Astrocyte (in vitro differentiated cells and primary cell): ENCODE results near the gene PRKG1. TPM values are rescaled to one million over a fixed set of nuclear protein-coding genes. Genes with fewer than 3 reads are reported as not detected.

Experiments
- DNase-seq: peaks from one replicate; pipeline ENCODE4 v3.0.0-alpha.2; 2010; ENCODE audit warnings: low read depth
- FAIRE-seq: peaks from 2 replicates; lab custom pipeline; 2011; peaks lifted over from hg19 to GRCh38; lab: Jason Lieb, UNC
- H2AFZ ChIP-seq: 2 replicates; pipeline ENCODE4 v1.6.0; 2012; ENCODE audit warnings: low read depth, low read length, inconsistent platforms
- H3K27ac ChIP-seq: 2 replicates; pipeline ENCODE4 v1.5.1; 2011; ENCODE audit warnings: low read depth, low read length, inconsistent platforms
- H3K27me3 ChIP-seq: 2 replicates; pipeline ENCODE4 v1.6.0; 2011; ENCODE audit warnings: low read length, inconsistent platforms; ENCODE audit not compliant: insufficient read depth
- H3K36me3 ChIP-seq: 2 replicates; pipeline ENCODE4 v1.5.1; 2011; ENCODE audit warnings: low read length, inconsistent platforms; ENCODE audit not compliant: insufficient read depth
- H3K4me1 ChIP-seq: 2 replicates; pipeline ENCODE4 v1.5.1; 2011; ENCODE audit warnings: low read length, inconsistent platforms; ENCODE audit not compliant: insufficient read depth
- H3K4me2 ChIP-seq: 2 replicates; pipeline ENCODE4 v1.6.0; 2012; ENCODE audit warnings: low read length, inconsistent platforms
- H3K4me3 ChIP-seq: 2 replicates; pipeline ENCODE4 v1.5.1; 2011; ENCODE audit warnings: low read depth, mild to moderate bottlenecking, low read length, inconsistent platforms; ENCODE audit not compliant: insufficient read depth
- H3K79me2 ChIP-seq: 2 replicates; pipeline ENCODE4 v1.6.0; 2012; ENCODE audit warnings: mild to moderate bottlenecking, low read length, inconsistent platforms; ENCODE audit not compliant: insufficient read depth
- H3K9ac ChIP-seq: 2 replicates; pipeline ENCODE4 v1.6.0; 2012; ENCODE audit warnings: mild to moderate bottlenecking, low read length, inconsistent platforms
- H3K9me3 ChIP-seq: 2 replicates; pipeline ENCODE4 v1.5.1; 2012; ENCODE audit warnings: low read depth, mild to moderate bottlenecking, low read length, inconsistent platforms; ENCODE audit not compliant: insufficient read depth
- H4K20me1 ChIP-seq: 2 replicates; pipeline ENCODE4 v1.6.0; 2012; ENCODE audit warnings: low read length, inconsistent platforms; ENCODE audit not compliant: insufficient read depth
- H3K27ac Mint-ChIP-seq: one replicate; pipeline ENCODE4 v1.8.0; 2021; ENCODE audit warnings: mild to moderate bottlenecking, mixed read lengths; ENCODE audit not compliant: unreplicated experiment
- H3K27me3 Mint-ChIP-seq: one replicate; pipeline ENCODE4 v1.8.0; 2021; ENCODE audit warnings: low read depth, mixed read lengths; ENCODE audit not compliant: unreplicated experiment
- H3K36me3 Mint-ChIP-seq: one replicate; pipeline ENCODE4 v1.8.0; 2021; ENCODE audit warnings: low read depth, mixed read lengths; ENCODE audit not compliant: unreplicated experiment
- H3K4me1 Mint-ChIP-seq: one replicate; pipeline ENCODE4 v1.8.0; 2021; ENCODE audit warnings: low read depth, mixed read lengths; ENCODE audit not compliant: unreplicated experiment
- H3K4me3 Mint-ChIP-seq: one replicate; pipeline ENCODE4 v1.8.0; 2021; ENCODE audit warnings: mild to moderate bottlenecking, moderate library complexity, mixed read lengths; ENCODE audit not compliant: unreplicated experiment
- H3K9me3 Mint-ChIP-seq: one replicate; pipeline ENCODE4 v1.8.0; 2021; ENCODE audit warnings: mild to moderate bottlenecking, mixed read lengths; ENCODE audit not compliant: unreplicated experiment
- EZH2 ChIP-seq: IDR thresholded peaks from 2 replicates; pipeline ENCODE4 v1.6.1; 2012; ENCODE audit warnings: mild to moderate bottlenecking, low read length, inconsistent platforms; ENCODE audit not compliant: insufficient read depth
- total RNA-seq: library from RNA; stranded (reverse); gene quantifications from 2 replicates; pipeline ENCODE4 v1.2.1, GENCODE V29; 2021
- TF ChIP-seq, protein P1 (sequence below): IDR thresholded peaks from 2 replicates; pipeline ENCODE4 v1.5.1; 2011; ENCODE audit warnings: low read depth, mild to moderate bottlenecking, inconsistent platforms, low read length, moderate library complexity; ENCODE audit not compliant: insufficient read depth

Gene PRKG1
- total RNA-seq, 1 donor from 2014 or later, result 3.1 TPM

DNA sequence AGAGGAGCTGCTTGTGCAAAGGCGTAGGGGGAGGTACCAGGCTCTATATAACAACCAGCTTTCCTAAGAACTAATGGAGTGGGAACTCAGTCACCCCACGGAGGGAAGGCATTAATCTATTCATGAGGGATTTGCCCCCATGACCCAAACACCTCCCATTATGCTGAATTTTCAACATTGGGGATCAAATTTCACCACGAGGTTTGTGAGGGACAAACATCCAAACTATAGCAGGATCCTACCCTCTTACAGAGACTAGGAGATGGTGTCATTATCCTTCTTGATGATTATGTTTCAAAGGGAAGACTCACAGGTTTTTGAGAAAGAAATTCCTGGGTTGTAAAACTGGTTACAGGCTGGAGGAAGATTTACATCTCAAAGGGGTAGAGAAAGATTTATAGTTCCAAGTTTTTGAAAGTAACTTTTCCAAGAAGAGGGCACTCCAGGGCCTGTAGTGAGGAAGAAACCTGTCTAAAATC is 944.8 kb downstream of the PRKG1 start:
- peaks cover 17% of the 10 kb centered on the region for H3K9me3 Mint-ChIP-seq
- H3K27me3 Mint-ChIP-seq, result no peaks in the 10 kb centered on the region

GRCh38 chr10:52019656-52020055 is 945.4 kb downstream of the PRKG1 start:
- H2AFZ ChIP-seq, result no peak overlapping the region
- no peak overlapping the region for H3K27ac Mint-ChIP-seq
- no peak overlapping the region for H3K27ac ChIP-seq
- H3K27me3 ChIP-seq, result no peaks in the 10 kb centered on the region
- H3K79me2 ChIP-seq, result no peaks in the 10 kb centered on the region
- TF ChIP-seq, protein P1, sequence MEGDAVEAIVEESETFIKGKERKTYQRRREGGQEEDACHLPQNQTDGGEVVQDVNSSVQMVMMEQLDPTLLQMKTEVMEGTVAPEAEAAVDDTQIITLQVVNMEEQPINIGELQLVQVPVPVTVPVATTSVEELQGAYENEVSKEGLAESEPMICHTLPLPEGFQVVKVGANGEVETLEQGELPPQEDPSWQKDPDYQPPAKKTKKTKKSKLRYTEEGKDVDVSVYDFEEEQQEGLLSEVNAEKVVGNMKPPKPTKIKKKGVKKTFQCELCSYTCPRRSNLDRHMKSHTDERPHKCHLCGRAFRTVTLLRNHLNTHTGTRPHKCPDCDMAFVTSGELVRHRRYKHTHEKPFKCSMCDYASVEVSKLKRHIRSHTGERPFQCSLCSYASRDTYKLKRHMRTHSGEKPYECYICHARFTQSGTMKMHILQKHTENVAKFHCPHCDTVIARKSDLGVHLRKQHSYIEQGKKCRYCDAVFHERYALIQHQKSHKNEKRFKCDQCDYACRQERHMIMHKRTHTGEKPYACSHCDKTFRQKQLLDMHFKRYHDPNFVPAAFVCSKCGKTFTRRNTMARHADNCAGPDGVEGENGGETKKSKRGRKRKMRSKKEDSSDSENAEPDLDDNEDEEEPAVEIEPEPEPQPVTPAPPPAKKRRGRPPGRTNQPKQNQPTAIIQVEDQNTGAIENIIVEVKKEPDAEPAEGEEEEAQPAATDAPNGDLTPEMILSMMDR, result no peak
- no peak for TF ChIP-seq EZH2
- H3K9me3 ChIP-seq, result no peaks in the 10 kb centered on the region
- H3K4me3 Mint-ChIP-seq, result no peak overlapping the region
- no peaks in the 10 kb centered on the region for H4K20me1 ChIP-seq
- H3K36me3 ChIP-seq, result no peaks in the 10 kb centered on the region
- H3K9ac ChIP-seq, result no peak overlapping the region
- H3K4me3 ChIP-seq, result no peak overlapping the region
- DNase-seq, result no peak
- FAIRE-seq, result no peak
- no peaks in the 10 kb centered on the region for H3K36me3 Mint-ChIP-seq
- H3K4me2 ChIP-seq, result no peak overlapping the region
- H3K4me1 ChIP-seq, result no peaks in the 10 kb centered on the region
- H3K27me3 Mint-ChIP-seq, result no peaks in the 10 kb centered on the region
- H3K4me1 Mint-ChIP-seq, result no peaks in the 10 kb centered on the region
- H3K9me3 Mint-ChIP-seq, result peaks cover 14% of the 10 kb centered on the region

More for the DNA sequence above, 944.8 kb downstream of the PRKG1 start:
- H2AFZ ChIP-seq, result no peak overlapping the region
- H3K9ac ChIP-seq, result no peak overlapping the region
- H3K27ac Mint-ChIP-seq, result no peak overlapping the region
- H3K4me3 ChIP-seq, result no peak overlapping the region
- no peaks in the 10 kb centered on the region for H3K27me3 ChIP-seq
- no peaks in the 10 kb centered on the region for H3K36me3 ChIP-seq
- no peaks in the 10 kb centered on the region for H3K36me3 Mint-ChIP-seq
- H3K27ac ChIP-seq, result no peak overlapping the region
- no peaks in the 10 kb centered on the region for H4K20me1 ChIP-seq
- TF ChIP-seq, protein P1, result no peak
- TF ChIP-seq EZH2, result no peak
- no peaks in the 10 kb centered on the region for H3K79me2 ChIP-seq
- H3K4me1 ChIP-seq, result no peaks in the 10 kb centered on the region
- H3K4me1 Mint-ChIP-seq, result no peaks in the 10 kb centered on the region
- DNase-seq (no peak), FAIRE-seq (no peak)
- no peak overlapping the region for H3K4me2 ChIP-seq
- no peaks in the 10 kb centered on the region for H3K9me3 ChIP-seq
- no peak overlapping the region for H3K4me3 Mint-ChIP-seq

DNA sequence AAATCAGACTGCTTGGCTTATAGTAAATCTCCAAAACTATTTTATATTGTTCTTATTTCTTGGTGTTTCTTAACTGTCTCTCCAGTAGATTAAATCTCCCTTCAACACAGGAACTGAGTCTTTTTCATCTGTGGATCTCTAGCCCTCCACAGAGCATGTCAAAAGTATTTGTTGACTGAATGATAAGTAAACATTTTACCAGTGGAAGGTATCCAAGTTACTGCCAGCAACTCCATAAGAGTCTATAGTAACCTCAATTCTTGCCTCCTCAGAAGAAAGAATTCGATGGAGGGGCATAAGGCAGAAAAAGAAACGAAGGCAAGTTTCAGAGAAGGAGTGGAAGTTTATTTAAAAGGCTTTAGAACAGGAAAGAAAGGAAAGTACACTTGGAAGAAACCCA is 945.9 kb downstream of the PRKG1 start:
- H4K20me1 ChIP-seq, result no peaks in the 10 kb centered on the region
- no peak overlapping the region for H3K27ac ChIP-seq
- no peak overlapping the region for H3K9ac ChIP-seq
- no peak for FAIRE-seq
- no peak overlapping the region for H3K4me3 Mint-ChIP-seq
- no peaks in the 10 kb centered on the region for H3K36me3 Mint-ChIP-seq
- no peak overlapping the region for H3K27ac Mint-ChIP-seq
- no peak overlapping the region for H3K4me3 ChIP-seq
- H3K79me2 ChIP-seq, result no peaks in the 10 kb centered on the region
- peaks cover 11% of the 10 kb centered on the region for H3K9me3 Mint-ChIP-seq
- no peaks in the 10 kb centered on the region for H3K36me3 ChIP-seq
- H3K4me2 ChIP-seq, result no peak overlapping the region
- H3K9me3 ChIP-seq, result no peaks in the 10 kb centered on the region
- H3K4me1 ChIP-seq, result no peaks in the 10 kb centered on the region
- no peaks in the 10 kb centered on the region for H3K4me1 Mint-ChIP-seq
- no peaks in the 10 kb centered on the region for H3K27me3 Mint-ChIP-seq
- H3K27me3 ChIP-seq, result no peaks in the 10 kb centered on the region
- no peak for TF ChIP-seq EZH2
- TF ChIP-seq, protein P1, result no peak
- no peak for DNase-seq
- no peak overlapping the region for H2AFZ ChIP-seq
